GM19351 (cell line): ENCODE measurements around the gene DYDC2.

Experiments
- ATAC-seq: cut with Tn5 transposase; IDR thresholded peaks from one replicate; pipeline ENCODE4 v1.9.1; 2021; ENCODE audit warnings: mild to moderate bottlenecking, moderate library complexity; ENCODE audit not compliant: unreplicated experiment

The DYDC2 gene

DNA sequence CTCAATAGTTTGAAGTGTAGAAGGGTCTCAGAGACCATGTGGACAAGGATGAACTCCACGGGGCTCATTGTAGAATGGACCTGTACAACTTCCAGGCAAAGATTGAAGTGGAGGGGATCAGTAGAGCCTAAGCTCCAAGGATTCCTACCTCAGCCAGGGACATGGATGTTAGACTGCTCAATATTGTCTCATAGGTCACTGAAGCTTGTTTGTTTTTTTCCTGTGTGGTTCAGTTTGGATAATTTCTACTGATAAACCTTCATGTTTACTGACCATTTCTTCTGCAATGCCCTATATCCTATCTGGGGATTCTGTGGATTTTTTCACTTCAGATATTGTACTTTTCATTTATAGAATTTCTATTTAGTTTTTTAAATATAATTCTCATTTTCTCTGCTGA lies 8.9 kb downstream of the DYDC2 start:
- ATAC-seq: no peak

DNA sequence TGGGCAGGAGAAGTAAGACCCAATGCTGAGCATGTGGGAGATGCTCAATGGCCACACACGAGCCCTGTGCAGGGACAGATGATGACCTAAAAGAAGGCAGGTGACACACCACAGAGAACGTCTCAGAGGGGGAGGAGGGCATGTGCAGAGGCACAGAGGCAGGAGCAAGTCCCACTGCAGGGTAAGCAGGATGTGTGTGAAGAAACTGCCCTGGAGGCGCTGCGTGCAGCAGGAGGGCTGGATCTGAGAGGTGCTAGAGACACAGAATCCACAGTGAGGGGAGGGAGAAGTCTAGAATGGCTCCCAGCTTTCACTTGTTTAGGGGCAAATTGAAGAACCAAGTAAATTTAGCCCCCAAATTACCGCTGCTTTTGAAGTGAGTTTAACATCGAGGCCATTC lies 14.9 kb downstream of the DYDC2 start:
- ATAC-seq: no peak

DNA sequence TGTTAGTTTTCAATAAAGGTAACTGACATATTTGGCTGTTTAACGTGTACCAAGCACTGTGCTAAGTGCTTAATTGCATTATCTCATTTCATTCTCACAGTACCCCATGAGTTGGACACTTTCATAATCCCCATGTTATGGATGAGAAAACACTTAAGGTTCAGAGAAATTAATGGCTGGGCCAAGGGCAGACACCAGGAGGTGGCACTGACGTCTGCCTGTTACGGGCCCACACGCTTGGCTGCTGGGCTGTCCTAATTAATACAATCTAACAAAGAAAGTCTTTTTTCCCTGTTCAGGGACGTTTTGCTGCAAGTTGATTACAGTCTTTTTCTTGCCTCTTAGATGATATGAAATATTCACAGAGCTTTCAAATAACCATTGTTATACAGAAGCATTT lies 16.1 kb downstream of the DYDC2 start:
- ATAC-seq: no peak

- no peak for ATAC-seq
Measured at GRCh38 chr10:80373502-80373901, 16.9 kb downstream of the DYDC2 start.

GRCh38 chr10:80379701-80380100 lies 23.1 kb downstream of the DYDC2 start:
- no peak for ATAC-seq

DNA sequence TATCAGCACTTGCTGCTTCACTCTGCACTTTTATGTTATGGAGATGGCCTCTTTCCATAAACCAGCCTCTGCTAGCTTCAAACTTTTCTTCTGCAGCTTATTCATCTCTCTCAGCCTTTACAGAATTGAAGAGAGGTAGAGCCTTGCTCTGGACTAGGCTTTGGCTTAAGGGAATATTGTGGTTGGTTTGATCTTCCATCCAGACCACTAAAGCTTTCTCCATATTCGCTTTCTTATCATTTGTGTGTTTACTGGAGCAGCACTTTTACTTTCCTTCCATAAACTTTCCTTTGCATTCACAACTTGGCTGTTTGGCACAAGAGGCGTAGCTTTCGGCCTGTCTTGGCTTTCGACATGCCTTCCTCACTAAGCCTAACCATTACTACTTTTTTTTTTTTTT lies 23.6 kb downstream of the DYDC2 start:
- ATAC-seq: no peak

DNA sequence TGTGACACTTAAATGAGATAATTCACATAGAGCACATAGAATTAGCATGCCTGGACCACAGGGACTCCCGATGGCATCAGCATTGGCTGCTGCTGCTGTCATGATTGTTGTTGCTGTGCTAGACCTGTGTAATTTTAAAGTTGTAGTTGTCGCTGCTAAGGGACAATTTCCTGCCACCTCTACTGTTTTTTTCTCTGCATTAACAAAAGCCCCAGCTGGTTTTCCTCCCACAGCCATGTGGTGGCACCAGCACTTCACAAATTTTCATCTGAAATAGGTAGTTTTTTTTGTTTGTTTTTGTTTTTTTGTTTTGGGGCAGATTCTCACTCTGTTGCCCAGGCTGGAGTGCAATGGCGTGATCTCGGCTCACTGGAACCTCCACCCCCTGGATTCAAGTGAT lies 26.4 kb downstream of the DYDC2 start:
- peak; percentile 77 for ATAC-seq

- ATAC-seq: no peak
Measured at GRCh38 chr10:80390740-80391139, 34.2 kb downstream of the DYDC2 start.

DNA sequence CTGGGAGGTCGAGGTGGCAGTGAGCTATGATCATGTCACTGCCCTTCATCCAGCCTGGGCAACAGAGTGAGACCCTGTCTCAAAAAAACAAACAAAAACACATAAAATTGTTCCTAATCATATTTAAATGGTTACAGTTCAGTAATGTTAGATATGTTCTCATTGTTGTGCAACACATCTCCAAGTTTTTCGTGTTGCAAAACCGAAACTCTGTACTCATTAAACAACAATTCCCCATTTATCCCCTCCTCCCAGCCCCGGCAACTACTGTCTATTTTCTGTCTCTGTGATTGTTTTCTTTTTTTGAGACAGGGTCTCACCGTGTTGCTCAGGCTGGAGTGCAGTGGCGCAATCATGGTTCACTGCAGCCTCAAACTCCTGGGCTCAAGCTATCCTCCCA lies 35.7 kb downstream of the DYDC2 start:
- no peak for ATAC-seq

DNA sequence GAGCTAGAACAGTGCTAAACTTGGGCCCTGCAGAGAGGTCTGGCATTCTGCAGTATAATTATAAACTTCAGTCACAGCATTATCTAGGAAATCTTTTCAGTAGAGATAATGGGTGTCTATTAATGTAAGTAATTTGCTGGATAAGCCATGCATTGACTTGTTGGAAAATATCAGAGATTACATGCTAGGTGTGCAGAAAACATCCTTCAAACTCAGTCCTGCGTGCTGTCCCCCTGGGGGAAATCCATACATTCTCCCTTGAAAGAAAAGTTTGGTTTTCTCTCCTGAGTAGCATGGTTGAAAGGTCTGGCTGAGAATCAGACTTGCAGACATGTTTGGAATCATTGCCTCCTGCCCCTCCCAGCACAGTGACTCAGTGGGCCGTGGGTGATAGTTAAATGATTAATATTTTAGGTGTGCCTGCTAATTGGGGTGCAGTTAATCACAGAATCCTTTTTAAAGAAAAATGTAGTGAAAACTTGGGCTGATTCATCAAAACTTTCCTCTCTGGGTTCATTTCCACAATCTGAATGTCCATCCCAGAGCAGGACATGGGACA lies 37.9 kb downstream of the DYDC2 start:
- no peak for ATAC-seq

DNA sequence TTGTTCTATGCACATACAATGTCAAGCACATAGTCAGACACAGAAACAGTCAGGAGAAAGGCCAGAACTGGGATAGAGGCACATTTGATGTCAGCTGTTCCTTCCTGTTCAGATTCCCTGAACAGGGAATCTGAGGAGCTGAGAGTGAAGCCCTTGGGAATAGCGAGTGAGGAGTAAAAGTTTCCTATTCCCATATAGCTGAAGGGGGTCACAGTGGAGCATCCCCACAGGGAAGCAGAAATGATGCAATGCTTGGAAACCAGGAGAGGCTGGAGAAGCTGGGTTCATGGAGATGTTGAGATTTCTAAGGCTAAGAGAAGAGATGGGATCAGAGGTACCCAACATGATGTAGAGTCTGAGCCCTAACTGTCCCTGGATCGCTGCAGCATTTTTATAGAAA lies 40.4 kb downstream of the DYDC2 start:
- ATAC-seq: no peak

GRCh38 chr10:80400136-80400804 lies 43.7 kb downstream of the DYDC2 start:
- ATAC-seq: no peak

- no peak for ATAC-seq
Measured at GRCh38 chr10:80405035-80405434, 48.5 kb downstream of the DYDC2 start.

DNA sequence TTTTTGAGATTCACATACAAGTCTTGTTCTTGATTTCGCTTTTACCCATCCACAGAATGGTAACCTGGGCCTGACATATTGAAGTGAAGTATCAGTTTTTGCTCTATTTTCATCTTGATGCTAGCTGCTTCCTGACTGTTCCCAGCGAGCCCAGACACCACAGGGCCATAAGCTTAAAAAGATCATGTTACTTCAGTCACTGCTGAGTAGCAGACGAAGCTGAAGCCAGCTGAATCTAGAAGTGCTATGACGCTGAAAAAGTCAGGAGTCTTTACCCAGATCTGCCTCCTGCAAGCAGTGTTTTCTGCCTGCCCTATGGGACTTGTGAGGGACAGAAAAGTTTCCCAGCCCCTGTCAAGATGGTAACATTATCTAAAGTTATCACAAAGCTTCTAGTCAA lies 49.0 kb downstream of the DYDC2 start:
- ATAC-seq: no peak

- no peak for ATAC-seq
Measured at GRCh38 chr10:80406204-80406603, 49.6 kb downstream of the DYDC2 start.

DNA sequence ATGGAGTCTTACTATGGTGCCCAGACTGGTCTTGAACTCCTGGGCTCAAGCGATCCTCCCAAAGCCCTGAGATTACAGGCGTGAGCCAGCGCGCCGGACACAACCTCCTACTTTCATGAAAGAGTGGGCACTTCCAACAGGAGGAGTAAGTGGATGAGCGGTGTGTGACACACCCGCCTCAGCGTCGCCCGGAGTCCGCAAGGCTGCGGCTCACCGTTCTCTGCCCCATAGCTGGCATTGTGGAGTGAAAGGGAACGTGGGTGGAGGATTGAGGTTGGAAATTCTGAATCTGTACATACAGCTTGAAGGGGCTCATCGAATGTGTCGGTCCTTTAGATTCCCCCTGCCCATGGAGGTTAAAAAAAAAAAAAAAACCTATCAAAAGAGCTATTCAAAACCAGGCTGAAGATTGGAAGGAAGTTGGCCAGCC lies 51.2 kb downstream of the DYDC2 start:
- ATAC-seq: peak; percentile 17

DNA sequence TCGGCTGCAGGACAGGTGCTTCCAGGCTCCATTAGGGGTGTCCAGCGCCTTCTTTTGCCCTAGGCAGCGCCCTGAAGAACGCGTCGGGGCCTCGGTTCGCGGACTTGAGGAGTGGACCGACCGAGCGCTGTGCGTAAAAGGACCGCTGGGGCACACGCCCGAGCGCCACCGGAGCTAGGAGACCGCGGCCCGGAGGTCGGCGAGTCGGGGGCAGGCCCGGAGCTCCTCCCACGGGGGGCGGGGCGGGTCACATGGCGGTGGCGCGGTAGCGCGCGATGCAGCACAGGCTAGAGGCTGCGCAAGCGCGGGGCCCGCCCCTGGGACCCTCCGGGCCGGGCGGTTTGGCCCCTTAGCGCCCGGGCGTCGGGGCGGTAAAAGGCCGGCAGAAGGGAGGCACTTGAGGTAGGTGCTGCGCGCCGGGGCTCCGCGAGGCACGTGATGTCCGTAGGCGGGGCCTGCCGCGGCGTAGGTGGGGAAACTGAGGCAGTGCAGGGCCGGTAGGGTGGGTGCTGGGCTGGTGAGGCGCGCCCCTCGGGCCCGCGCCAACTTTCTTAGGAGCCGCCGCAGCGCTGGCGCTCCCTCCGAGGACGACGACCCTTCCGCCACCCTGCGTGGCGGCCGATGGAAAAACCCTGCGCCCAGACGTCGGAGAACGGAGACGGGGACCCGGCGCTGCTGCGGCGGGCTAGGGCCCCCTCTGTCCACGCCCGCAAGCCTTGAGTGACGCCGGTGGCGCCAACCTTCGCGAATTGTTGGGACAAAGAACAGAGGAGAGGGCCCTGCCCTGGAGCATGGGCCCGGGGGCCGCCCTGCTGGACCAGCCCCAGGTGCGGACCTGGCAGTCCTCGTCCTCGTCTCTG lies 51.9 kb downstream of the DYDC2 start, which contains the start of gene PRXL2A:
TSS of gene PRXL2A (plus strand) at position 310 of the 860 bp plus-strand sequence. CDS start 11,917 bp downstream, outside the sequence.
- peak; percentile 95 for ATAC-seq

GRCh38 chr10:80409121-80409520 lies 52.5 kb downstream of the DYDC2 start:
- ATAC-seq: no peak

- ATAC-seq: no peak
Measured at GRCh38 chr10:80410122-80410521, 53.5 kb downstream of the DYDC2 start.

- no peak for ATAC-seq
Measured at GRCh38 chr10:80410578-80411145, 54.1 kb downstream of the DYDC2 start.

DNA sequence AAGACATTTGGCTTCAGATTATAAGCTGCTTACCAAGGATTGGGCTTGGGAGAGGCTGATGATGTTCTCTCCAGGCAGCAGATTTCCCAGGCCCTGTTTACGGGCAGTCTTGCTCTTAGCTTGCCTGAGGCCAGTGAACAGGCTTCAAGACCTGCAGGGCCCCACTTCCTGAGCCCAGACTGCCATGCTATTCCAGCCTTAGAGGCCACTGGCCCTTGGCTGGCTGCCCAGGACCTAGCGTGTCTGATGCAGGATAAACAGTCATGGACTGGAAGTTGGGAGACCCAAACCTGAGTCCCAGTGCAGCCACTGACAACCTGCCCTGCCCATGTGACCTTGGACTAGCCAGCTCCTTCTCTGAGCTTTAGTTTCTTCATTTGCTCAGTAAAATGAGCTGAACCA lies 54.7 kb downstream of the DYDC2 start:
- ATAC-seq: no peak
